SK-N-SH treated with all-trans-retinoic acid at 6 μM for 48 hours (cell line): ENCODE measurements around the gene ZXDB.

ENCODE experiments used
- OSR1 ChIP-seq: fragments of 250-450 bp; sonication (Bioruptor Pico); IDR thresholded peaks from 2 replicates; pipeline ENCODE4 v1.8.0; 2022; ENCODE audit warnings: moderate library complexity, mild to moderate bottlenecking, inconsistent platforms

The ZXDB gene

DNA sequence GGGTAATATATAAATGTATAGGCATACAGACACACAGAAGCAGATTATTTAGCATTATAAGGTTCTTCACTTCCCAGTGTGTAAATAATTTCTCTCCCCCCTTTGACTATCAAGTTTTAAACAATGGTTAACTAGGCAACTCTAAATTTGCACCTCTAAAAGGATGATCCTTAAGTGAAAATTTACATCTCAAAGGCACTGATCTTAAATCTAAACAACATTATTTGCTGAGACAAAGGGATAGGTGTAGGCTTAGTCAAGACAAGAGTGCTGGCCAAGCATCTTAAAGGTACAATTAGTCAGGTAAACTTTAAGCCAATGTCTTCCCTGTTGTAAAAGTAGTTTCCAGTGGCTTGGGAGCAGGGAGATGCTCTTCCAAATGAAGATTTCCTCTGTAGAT, 55.2 kb downstream of the ZXDB start (continued):
- TF ChIP-seq OSR1 (CRISPR knock-in tag): no peak
